Measurements from ENCODE around the gene NEK1.

- TF ChIP-seq REST (IDR thresholded peaks at IDR 0.05; ENCODE audit: insufficient read depth in 1 of 2, low read depth in 2 of 2, low read length in 2 of 2) (no peak), POLR2AphosphoS5 (IDR thresholded peaks at IDR 0.05; ENCODE audit: low read depth, low read length) (no peak), TAF1 (IDR thresholded peaks at IDR 0.05; ENCODE audit: borderline replicate concordance, insufficient read depth, low read length) (no peak), SIN3A (IDR thresholded peaks at IDR 0.05; ENCODE audit: borderline replicate concordance, insufficient read depth, low read length) (no peak), FOXP2 (optimal IDR thresholded peaks at IDR 0.05; ENCODE audit: borderline replicate concordance, extremely low read depth, extremely low read length, insufficient read depth) (no peak)
Observed at GRCh38 chr4:169346840-169347239, 265.5 kb downstream of the NEK1 start.

Data from PFSK-1 (cell line).